GM23338 (cell line): ENCODE data around the gene VWDE. TPM values are rescaled to one million over a fixed set of nuclear protein-coding genes. Genes with fewer than 3 reads are reported as not detected.

Experiments used
- ATAC-seq: fragments of 200-7000 bp; cut with Tn5 transposase; 3 replicates; pipeline ENCODE4 v1.9.1; 2020
- DNase-seq: peaks from one replicate; pipeline ENCODE4 v3.0.0-alpha.2; 2015; ENCODE audit warnings: low spot score
- H2AFZ ChIP-seq: fragments of 200-600 bp; sonication (generic); 2 replicates; pipeline ENCODE4 v1.8.0; 2016; ENCODE audit warnings: antibody characterized with exemption, mild to moderate bottlenecking, moderate library complexity
- H3F3A ChIP-seq: fragments of 200-600 bp; sonication (generic); replicated peaks from 2 replicates; pipeline ENCODE4 v1.8.0; 2017; ENCODE audit warnings: antibody characterized with exemption, mixed run types, low read depth
- H3K27ac ChIP-seq: fragments of 200-600 bp; sonication (generic); 2 replicates; pipeline ENCODE4 v1.6.1; 2016; ENCODE audit warnings: low read depth
- H3K27me3 ChIP-seq: fragments of 200-600 bp; sonication (generic); 2 replicates; pipeline ENCODE4 v1.8.0; 2016; ENCODE audit warnings: mild to moderate bottlenecking, mixed run types, moderate library complexity; ENCODE audit not compliant: insufficient read depth
- H3K36me3 ChIP-seq: fragments of 200-600 bp; sonication (generic); 2 replicates; pipeline ENCODE4 v1.8.0; 2016; ENCODE audit warnings: mild to moderate bottlenecking; ENCODE audit not compliant: insufficient read depth
- H3K4me1 ChIP-seq: fragments of 200-600 bp; sonication (generic); 2 replicates; pipeline ENCODE4 v1.8.0; 2016; ENCODE audit warnings: mild to moderate bottlenecking, moderate library complexity; ENCODE audit not compliant: insufficient read depth
- H3K4me2 ChIP-seq: fragments of 200-600 bp; sonication (generic); 2 replicates; pipeline ENCODE4 v1.7.1; 2017; ENCODE audit warnings: mixed run types
- H3K4me3 ChIP-seq: fragments of 200-600 bp; sonication (generic); 2 replicates; pipeline ENCODE4 v1.6.1; 2016; ENCODE audit warnings: mixed run types
- H3K79me2 ChIP-seq: fragments of 200-600 bp; sonication (generic); replicated peaks from 2 replicates; pipeline ENCODE4 v1.8.0; 2017; ENCODE audit warnings: mild to moderate bottlenecking; ENCODE audit not compliant: insufficient read depth
- H3K9me2 ChIP-seq: fragments of 200-600 bp; sonication (generic); 2 replicates; pipeline ENCODE4 v1.8.0; 2017; ENCODE audit not compliant: insufficient read depth
- H4K20me1 ChIP-seq: fragments of 200-600 bp; sonication (generic); replicated peaks from 2 replicates; pipeline ENCODE4 v1.8.0; 2017; ENCODE audit warnings: mild to moderate bottlenecking; ENCODE audit not compliant: insufficient read depth
- H3K27ac Mint-ChIP-seq: 2 replicates; pipeline ENCODE4 v1.8.0; 2020; ENCODE audit warnings: inconsistent platforms, mild to moderate bottlenecking, moderate library complexity, mixed read lengths
- H3K27me3 Mint-ChIP-seq: 3 replicates; pipeline ENCODE4 v1.8.0; 2022; ENCODE audit warnings: low read depth, mild to moderate bottlenecking, moderate library complexity, mixed read lengths, inconsistent platforms; ENCODE audit not compliant: insufficient read depth, poor library complexity
- H3K36me3 Mint-ChIP-seq: 3 replicates; pipeline ENCODE4 v1.8.0; 2021; ENCODE audit warnings: low read depth, mild to moderate bottlenecking, inconsistent platforms, moderate library complexity, mixed read lengths
- H3K4me1 Mint-ChIP-seq: 3 replicates; pipeline ENCODE4 v1.8.0; 2020; ENCODE audit warnings: mild to moderate bottlenecking, inconsistent platforms, mixed read lengths
- H3K4me3 Mint-ChIP-seq: 3 replicates; pipeline ENCODE4 v1.8.0; 2021; ENCODE audit warnings: moderate library complexity, mild to moderate bottlenecking, inconsistent platforms, mixed read lengths
- H3K9me3 Mint-ChIP-seq: 3 replicates; pipeline ENCODE4 v1.8.0; 2020; ENCODE audit warnings: moderate library complexity, mild to moderate bottlenecking, inconsistent platforms, mixed read lengths
- CREB1 ChIP-seq: fragments of 250-450 bp; sonication (Bioruptor Pico); IDR thresholded peaks from 2 replicates; pipeline ENCODE4 v1.5.0; 2020; ENCODE audit warnings: low read depth, mild to moderate bottlenecking, moderate library complexity
- CTCF ChIP-seq, 2 experiments: fragments of 200-600 bp in 1 of 2; sonication (generic) in 1 of 2; conservative IDR thresholded peaks; 2 replicates each; pipeline versions ENCODE4 v1.5.1 to v1.6.1; 2016 to 2017; ENCODE audit warnings: antibody characterized with exemption in 2 of 2, low read depth in 2 of 2, mild to moderate bottlenecking in 2 of 2, moderate library complexity in 1 of 2
- EZH2 ChIP-seq: fragments of 200-600 bp; sonication (generic); IDR thresholded peaks from one replicate; pipeline ENCODE4 v1.8.0; 2017; ENCODE audit warnings: antibody characterized with exemption, mild to moderate bottlenecking, low read depth; ENCODE audit not compliant: unreplicated experiment
- EZH2phosphoT487 ChIP-seq: fragments of 200-600 bp; sonication (generic); IDR thresholded peaks from one replicate; pipeline ENCODE4 v1.8.1; 2018; ENCODE audit warnings: antibody characterized with exemption; ENCODE audit not compliant: unreplicated experiment
- JUNB ChIP-seq: IDR thresholded peaks from one replicate; pipeline ENCODE4 v1.6.1; 2016; ENCODE audit warnings: antibody characterized with exemption; ENCODE audit not compliant: unreplicated experiment
- NANOG ChIP-seq: IDR thresholded peaks from 2 replicates; pipeline ENCODE4 v1.6.1; 2016; ENCODE audit warnings: antibody characterized with exemption, borderline replicate concordance
- POLR2AphosphoS5 ChIP-seq: IDR thresholded peaks from 2 replicates; pipeline ENCODE4 v1.6.1; 2016; ENCODE audit warnings: antibody characterized with exemption, low read depth
- STAT1 ChIP-seq: IDR thresholded peaks from one replicate; pipeline ENCODE4 v1.6.1; 2016; ENCODE audit warnings: antibody characterized with exemption; ENCODE audit not compliant: unreplicated experiment
- ZNF114 ChIP-seq: fragments of 250-450 bp; sonication (Bioruptor Pico); IDR thresholded peaks from 2 replicates; pipeline ENCODE4 v1.5.0; 2020; ENCODE audit warnings: mild to moderate bottlenecking, moderate library complexity
- ZNF331 ChIP-seq: fragments of 250-450 bp; sonication (Bioruptor Pico); IDR thresholded peaks from 2 replicates; pipeline ENCODE4 v1.5.0; 2020; ENCODE audit warnings: low read depth, mild to moderate bottlenecking, moderate library complexity
- polyA plus RNA-seq: library from polyadenylated mRNA; unstranded; fragments of >200 nt; fragmentation: Nextera tagmentation; extraction: Ambion mirVana; gene quantifications from 2 replicates; pipeline ENCODE4 v1.2.1, GENCODE V29; 2016
- total RNA-seq: library from RNA; depleted of rRNA; stranded (reverse); fragments of >200 nt; shearing (Covaris generic); gene quantifications from 2 replicates; pipeline ENCODE4 v1.2.3, GENCODE V29; 2014
- TF ChIP-seq, protein P1 (sequence below): fragments of 250-450 bp; sonication (Bioruptor Pico); IDR thresholded peaks from 2 replicates; pipeline ENCODE4 v1.5.0; 2020; ENCODE audit warnings: mild to moderate bottlenecking, moderate library complexity
- TF ChIP-seq, protein P2 (sequence below): IDR thresholded peaks from one replicate; pipeline ENCODE4 v1.6.1; 2018; ENCODE audit warnings: antibody characterized with exemption; ENCODE audit not compliant: unreplicated experiment
- TF ChIP-seq, protein P3 (sequence below): IDR thresholded peaks from 2 replicates; pipeline ENCODE4 v1.6.1; 2016; ENCODE audit warnings: antibody characterized with exemption

Gene VWDE
- total and polyA plus RNA-seq, 2 experiments from 2014 or later: 24.6 to 45.5 TPM

- no peaks in the 10 kb centered on the region for H4K20me1 ChIP-seq
- no peak overlapping the region for H3K27ac ChIP-seq
- H2AFZ ChIP-seq: no peak overlapping the region
- H3K27me3 ChIP-seq: no peaks in the 10 kb centered on the region
- no peaks in the 10 kb centered on the region for H3K9me2 ChIP-seq
- H3K79me2 ChIP-seq: no peaks in the 10 kb centered on the region
- peaks cover 7% of the 10 kb centered on the region for H3K36me3 Mint-ChIP-seq
- H3K27ac Mint-ChIP-seq: no peak overlapping the region
- no peak overlapping the region for H3K4me3 Mint-ChIP-seq
- no peak overlapping the region for H3K4me2 ChIP-seq
- H3K4me1 ChIP-seq: 0 out of 2 replicates have a peak, but pooled peaks cover 8% of the 10 kb centered on the region
- H3F3A ChIP-seq: no peaks in the 10 kb centered on the region
- H3K4me3 ChIP-seq: no peak overlapping the region
- no peaks in the 10 kb centered on the region for H3K36me3 ChIP-seq
- ATAC-seq: no peak
- 0 out of 3 replicates have a peak, but pooled peaks cover 6% of the 10 kb centered on the region for H3K9me3 Mint-ChIP-seq
- TF ChIP-seq CTCF (conservative IDR thresholded peaks at IDR 0.05; ENCODE audit: low read depth in 2 of 2) (no peak), ZNF114 (CRISPR knock-in tag) (no peak), NANOG (no peak), JUNB (no peak), STAT1 (no peak), ZNF331 (CRISPR knock-in tag) (no peak), EZH2 (no peak), POLR2AphosphoS5 (no peak), CREB1 (CRISPR knock-in tag) (no peak), EZH2phosphoT487 (no peak)
- TF ChIP-seq, protein P1, sequence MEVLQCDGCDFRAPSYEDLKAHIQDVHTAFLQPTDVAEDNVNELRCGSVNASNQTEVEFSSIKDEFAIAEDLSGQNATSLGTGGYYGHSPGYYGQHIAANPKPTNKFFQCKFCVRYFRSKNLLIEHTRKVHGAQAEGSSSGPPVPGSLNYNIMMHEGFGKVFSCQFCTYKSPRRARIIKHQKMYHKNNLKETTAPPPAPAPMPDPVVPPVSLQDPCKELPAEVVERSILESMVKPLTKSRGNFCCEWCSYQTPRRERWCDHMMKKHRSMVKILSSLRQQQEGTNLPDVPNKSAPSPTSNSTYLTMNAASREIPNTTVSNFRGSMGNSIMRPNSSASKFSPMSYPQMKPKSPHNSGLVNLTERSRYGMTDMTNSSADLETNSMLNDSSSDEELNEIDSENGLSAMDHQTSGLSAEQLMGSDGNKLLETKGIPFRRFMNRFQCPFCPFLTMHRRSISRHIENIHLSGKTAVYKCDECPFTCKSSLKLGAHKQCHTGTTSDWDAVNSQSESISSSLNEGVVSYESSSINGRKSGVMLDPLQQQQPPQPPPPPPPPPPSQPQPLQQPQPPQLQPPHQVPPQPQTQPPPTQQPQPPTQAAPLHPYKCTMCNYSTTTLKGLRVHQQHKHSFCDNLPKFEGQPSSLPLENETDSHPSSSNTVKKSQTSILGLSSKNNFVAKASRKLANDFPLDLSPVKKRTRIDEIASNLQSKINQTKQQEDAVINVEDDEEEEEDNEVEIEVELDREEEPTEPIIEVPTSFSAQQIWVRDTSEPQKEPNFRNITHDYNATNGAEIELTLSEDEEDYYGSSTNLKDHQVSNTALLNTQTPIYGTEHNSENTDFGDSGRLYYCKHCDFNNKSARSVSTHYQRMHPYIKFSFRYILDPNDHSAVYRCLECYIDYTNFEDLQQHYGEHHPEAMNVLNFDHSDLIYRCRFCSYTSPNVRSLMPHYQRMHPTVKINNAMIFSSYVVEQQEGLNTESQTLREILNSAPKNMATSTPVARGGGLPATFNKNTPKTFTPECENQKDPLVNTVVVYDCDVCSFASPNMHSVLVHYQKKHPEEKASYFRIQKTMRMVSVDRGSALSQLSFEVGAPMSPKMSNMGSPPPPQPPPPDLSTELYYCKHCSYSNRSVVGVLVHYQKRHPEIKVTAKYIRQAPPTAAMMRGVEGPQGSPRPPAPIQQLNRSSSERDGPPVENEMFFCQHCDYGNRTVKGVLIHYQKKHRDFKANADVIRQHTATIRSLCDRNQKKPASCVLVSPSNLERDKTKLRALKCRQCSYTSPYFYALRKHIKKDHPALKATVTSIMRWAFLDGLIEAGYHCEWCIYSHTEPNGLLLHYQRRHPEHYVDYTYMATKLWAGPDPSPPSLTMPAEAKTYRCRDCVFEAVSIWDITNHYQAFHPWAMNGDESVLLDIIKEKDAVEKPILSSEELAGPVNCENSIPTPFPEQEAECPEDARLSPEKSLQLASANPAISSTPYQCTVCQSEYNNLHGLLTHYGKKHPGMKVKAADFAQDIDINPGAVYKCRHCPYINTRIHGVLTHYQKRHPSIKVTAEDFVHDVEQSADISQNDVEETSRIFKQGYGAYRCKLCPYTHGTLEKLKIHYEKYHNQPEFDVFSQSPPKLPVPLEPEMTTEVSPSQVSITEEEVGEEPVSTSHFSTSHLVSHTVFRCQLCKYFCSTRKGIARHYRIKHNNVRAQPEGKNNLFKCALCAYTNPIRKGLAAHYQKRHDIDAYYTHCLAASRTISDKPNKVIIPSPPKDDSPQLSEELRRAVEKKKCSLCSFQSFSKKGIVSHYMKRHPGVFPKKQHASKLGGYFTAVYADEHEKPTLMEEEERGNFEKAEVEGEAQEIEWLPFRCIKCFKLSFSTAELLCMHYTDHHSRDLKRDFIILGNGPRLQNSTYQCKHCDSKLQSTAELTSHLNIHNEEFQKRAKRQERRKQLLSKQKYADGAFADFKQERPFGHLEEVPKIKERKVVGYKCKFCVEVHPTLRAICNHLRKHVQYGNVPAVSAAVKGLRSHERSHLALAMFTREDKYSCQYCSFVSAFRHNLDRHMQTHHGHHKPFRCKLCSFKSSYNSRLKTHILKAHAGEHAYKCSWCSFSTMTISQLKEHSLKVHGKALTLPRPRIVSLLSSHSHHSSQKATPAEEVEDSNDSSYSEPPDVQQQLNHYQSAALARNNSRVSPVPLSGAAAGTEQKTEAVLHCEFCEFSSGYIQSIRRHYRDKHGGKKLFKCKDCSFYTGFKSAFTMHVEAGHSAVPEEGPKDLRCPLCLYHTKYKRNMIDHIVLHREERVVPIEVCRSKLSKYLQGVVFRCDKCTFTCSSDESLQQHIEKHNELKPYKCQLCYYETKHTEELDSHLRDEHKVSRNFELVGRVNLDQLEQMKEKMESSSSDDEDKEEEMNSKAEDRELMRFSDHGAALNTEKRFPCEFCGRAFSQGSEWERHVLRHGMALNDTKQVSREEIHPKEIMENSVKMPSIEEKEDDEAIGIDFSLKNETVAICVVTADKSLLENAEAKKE (CRISPR knock-in tag): no peak
- TF ChIP-seq, protein P2, sequence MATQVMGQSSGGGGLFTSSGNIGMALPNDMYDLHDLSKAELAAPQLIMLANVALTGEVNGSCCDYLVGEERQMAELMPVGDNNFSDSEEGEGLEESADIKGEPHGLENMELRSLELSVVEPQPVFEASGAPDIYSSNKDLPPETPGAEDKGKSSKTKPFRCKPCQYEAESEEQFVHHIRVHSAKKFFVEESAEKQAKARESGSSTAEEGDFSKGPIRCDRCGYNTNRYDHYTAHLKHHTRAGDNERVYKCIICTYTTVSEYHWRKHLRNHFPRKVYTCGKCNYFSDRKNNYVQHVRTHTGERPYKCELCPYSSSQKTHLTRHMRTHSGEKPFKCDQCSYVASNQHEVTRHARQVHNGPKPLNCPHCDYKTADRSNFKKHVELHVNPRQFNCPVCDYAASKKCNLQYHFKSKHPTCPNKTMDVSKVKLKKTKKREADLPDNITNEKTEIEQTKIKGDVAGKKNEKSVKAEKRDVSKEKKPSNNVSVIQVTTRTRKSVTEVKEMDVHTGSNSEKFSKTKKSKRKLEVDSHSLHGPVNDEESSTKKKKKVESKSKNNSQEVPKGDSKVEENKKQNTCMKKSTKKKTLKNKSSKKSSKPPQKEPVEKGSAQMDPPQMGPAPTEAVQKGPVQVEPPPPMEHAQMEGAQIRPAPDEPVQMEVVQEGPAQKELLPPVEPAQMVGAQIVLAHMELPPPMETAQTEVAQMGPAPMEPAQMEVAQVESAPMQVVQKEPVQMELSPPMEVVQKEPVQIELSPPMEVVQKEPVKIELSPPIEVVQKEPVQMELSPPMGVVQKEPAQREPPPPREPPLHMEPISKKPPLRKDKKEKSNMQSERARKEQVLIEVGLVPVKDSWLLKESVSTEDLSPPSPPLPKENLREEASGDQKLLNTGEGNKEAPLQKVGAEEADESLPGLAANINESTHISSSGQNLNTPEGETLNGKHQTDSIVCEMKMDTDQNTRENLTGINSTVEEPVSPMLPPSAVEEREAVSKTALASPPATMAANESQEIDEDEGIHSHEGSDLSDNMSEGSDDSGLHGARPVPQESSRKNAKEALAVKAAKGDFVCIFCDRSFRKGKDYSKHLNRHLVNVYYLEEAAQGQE: no peak
- TF ChIP-seq, protein P3, sequence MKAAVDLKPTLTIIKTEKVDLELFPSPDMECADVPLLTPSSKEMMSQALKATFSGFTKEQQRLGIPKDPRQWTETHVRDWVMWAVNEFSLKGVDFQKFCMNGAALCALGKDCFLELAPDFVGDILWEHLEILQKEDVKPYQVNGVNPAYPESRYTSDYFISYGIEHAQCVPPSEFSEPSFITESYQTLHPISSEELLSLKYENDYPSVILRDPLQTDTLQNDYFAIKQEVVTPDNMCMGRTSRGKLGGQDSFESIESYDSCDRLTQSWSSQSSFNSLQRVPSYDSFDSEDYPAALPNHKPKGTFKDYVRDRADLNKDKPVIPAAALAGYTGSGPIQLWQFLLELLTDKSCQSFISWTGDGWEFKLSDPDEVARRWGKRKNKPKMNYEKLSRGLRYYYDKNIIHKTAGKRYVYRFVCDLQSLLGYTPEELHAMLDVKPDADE: no peak
- H3K27me3 Mint-ChIP-seq: no peaks in the 10 kb centered on the region
- DNase-seq: no peak
- H3K4me1 Mint-ChIP-seq: peaks cover 5% of the 10 kb centered on the region
These were observed 11.4 kb upstream of the VWDE start for GRCh38 chr7:12415072-12415471.
